Fibroblast of villous mesenchyme (primary cell): Measurements from ENCODE around the gene INTS3. TPM values are rescaled to one million over a fixed set of nuclear protein-coding genes. Genes with fewer than 3 reads are reported as not detected.

Source experiments
- DNase-seq: peaks from one replicate; pipeline ENCODE4 v3.0.0-alpha.2; 2010; ENCODE audit warnings: low read depth
- H3K4me3 ChIP-seq: 2 replicates; pipeline ENCODE4 v1.5.1; 2011; ENCODE audit warnings: low read depth, mild to moderate bottlenecking, low read length
- total RNA-seq: library from RNA; depleted of rRNA; stranded (reverse); fragments of >200 nt; gene quantifications from 2 replicates; pipeline ENCODE4 v1.2.3, GENCODE V29; 2012
- TF ChIP-seq, protein P1 (sequence below): IDR thresholded peaks from 2 replicates; pipeline ENCODE4 v1.5.1; 2012; ENCODE audit warnings: low read depth, mild to moderate bottlenecking, low read length; ENCODE audit not compliant: insufficient read depth

The INTS3 gene
- total RNA-seq, 1 donor: 51.4 TPM

DNA sequence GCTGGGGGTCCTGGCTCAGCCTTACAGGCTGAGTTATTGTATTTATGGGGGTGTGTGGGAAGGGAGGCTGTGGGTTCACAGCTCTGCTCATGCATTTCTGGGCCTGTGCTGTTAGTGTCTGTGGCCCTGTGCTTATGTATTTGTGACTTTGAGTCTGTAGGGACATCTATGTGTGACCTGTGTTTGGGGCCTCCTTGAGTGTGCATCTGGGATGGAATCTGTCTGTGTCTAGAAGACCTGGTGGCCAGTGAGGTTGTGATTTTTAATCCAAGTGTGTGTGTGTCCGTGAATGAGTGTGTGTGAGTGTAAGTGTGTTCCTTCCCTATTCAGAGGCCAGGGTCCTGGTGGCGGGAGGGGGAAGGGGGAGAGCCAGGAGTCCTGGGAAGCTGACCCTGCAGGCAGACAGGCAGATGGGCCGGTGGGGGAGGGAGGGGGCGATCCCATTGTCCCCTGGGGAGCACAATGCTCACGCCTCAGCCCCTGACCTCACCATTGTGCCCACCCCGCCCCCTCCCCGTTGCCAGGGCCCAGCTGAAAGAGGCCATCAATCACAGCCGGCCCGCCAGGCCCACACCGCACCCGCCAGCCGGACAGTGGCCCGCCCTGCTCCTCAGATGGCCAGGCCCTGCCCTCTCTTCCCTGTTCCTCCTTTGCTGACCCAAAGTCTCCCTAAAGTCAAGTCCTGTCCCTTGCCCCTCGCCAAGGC is 66.9 kb downstream of the INTS3 start:
- no peak for DNase-seq
- no peak overlapping the region for H3K4me3 ChIP-seq
- TF ChIP-seq, protein P1, sequence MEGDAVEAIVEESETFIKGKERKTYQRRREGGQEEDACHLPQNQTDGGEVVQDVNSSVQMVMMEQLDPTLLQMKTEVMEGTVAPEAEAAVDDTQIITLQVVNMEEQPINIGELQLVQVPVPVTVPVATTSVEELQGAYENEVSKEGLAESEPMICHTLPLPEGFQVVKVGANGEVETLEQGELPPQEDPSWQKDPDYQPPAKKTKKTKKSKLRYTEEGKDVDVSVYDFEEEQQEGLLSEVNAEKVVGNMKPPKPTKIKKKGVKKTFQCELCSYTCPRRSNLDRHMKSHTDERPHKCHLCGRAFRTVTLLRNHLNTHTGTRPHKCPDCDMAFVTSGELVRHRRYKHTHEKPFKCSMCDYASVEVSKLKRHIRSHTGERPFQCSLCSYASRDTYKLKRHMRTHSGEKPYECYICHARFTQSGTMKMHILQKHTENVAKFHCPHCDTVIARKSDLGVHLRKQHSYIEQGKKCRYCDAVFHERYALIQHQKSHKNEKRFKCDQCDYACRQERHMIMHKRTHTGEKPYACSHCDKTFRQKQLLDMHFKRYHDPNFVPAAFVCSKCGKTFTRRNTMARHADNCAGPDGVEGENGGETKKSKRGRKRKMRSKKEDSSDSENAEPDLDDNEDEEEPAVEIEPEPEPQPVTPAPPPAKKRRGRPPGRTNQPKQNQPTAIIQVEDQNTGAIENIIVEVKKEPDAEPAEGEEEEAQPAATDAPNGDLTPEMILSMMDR: no peak

DNA sequence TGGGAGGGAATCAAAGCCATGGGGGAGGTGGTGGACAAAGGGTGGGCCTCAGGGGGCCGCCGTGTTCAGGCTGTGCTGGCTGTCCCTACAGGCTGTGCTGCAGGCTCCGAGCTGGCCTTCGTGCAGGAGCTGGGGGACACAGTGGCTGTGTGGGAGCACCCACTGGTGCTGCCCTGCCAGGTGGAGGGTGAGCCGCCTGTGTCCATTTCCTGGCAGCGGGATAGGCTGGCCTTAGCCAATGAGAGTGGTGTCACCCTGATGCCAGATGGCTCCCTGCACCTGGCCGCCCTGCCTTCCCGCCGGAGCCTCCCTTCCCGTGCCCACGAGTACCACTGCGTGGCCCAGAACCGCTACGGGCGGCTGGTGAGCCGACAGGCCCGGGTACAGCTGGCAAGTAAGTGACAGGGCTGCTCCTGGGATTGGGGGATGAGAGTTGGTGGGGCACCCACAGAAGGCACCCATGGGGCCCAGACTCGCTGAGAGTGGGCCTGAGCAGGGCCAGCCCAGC is 67.5 kb downstream of the INTS3 start:
- TF ChIP-seq, protein P1: no peak
- DNase-seq: no peak
- no peak overlapping the region for H3K4me3 ChIP-seq

DNA sequence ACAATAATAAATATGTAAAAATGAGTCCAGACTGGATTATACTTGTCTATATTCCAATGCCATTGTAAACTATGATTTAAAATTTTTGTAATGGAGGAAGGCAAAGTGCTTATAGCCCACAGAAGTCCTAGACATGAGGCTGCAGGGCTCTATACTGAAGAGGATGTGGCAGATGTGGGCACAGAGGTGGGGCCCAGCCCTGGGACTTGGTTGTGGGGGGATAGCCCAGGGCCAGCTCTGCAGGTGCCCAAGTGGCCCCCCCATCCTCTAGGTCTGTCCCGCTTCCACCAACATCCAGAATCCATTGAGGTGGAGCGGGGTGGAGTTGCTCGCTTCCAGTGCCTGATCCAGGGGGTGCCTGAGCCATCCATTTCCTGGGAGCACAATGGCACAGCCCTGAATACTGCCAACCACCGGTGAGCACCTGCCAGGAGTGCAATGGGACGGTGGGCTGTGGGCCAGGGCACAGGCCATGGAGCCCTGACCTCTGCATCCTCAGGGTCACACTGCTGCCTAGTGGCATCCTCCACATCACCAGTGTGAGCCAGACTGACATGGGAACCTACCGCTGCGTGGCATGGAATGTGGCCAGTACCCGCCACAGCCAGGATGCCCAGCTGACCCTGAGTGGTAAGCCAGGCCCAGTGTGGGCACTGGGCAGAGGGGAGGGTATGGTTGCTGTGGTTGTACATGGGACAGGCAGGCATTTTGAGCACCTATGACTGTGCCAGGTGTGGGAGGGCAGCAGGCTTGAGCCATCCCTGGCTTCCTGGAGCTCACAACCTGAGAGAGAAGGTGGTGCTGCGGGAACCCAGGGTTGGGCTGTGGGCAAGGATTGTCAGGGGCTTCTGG is 68.3 kb downstream of the INTS3 start:
- TF ChIP-seq, protein P1: no peak
- H3K4me3 ChIP-seq: no peak overlapping the region
- DNase-seq: no peak

DNA sequence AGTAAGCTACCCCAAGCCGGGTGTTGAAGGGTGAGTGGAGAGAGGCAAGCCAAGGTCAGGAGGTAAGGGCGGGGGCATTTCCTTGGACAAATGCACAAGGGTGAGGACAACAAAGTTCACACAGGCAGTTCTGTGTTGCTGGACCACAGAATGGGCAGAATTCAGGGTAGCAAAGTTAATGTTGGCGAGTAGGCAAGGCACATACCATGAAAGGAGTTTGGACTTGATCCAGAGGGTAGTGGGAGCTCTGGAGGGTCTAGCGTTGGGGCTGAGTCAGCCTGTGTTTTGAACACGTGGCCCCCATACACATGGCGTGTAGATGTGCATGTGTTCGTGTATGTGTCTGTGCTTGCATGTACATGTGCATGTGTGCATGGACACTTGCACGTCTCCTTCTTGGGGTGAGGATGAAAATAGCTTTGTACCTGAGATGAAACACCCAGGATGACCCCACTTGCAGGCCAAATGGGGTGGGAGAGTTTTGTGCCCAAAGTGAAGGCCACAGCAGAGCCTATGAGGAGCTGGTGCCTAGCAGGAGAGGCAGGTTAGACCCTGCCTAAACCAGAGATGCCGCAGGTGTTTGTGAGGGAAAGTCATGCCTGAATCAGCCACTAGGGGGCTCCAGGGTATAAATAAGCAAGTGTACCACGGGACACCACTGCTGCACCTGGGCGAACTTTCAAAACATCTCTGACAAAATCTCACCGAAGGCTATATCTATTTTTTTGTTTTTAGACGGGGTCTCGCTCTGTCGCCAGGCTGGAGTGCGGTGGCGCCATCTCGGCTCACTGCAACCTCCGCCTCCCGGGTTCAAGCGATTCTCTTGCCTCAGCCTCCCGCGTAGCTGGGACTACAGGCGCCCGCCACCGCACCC is 69.2 kb downstream of the INTS3 start:
- peak; percentile 73 for DNase-seq
- TF ChIP-seq, protein P1: peak; percentile 85
- H3K4me3 ChIP-seq: no peak overlapping the region

DNA sequence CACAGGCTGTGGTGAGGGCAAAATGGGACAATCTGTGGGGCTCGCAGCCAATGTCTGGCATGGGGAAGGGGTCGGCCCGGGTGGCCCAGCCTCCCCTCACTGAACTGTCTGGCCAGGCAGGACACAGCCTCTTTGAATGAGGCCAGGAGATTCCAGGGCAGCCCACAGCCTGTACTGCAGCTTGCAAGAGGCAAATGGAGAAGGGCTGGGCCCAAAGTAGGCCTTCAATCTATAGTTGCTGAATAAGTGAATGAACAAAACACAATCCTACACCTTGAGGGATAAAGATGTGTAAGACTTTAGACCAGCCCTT is 70.6 kb downstream of the INTS3 start:
- DNase-seq: no peak
- no peak overlapping the region for H3K4me3 ChIP-seq
- TF ChIP-seq, protein P1: no peak

DNA sequence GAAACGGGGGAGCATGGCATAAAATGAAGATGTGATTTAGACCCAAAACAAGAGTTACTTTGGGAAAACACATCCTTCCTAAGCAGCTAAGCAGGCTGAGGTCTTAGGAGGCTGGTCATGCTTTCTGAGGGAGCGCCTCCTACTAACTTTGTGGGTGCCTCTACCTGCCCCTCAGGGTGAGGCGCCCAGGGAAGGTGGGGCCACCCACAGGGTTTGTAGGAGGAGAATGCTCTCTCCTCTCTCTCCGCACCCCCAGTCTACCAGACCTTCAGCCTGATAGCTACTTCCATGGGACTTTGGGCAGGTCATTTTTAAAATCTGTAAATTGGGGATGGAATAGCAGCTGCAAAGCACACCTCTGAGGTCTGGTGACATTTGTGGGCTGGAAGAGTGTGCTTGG is 71.2 kb downstream of the INTS3 start:
- DNase-seq: no peak
- no peak overlapping the region for H3K4me3 ChIP-seq
- TF ChIP-seq, protein P1: no peak
